Measurements from ENCODE around the gene ZNRF2.
"Not testable (repeated sequence)": the region's sequence is repeated elsewhere in the genome, so short reads cannot be mapped to it uniquely, and the experiment has no call there.

The ZNRF2 gene

GRCh38 chr7:30286749-30287148 lies 2.4 kb downstream of the ZNRF2 start:
- no peak overlapping the region for H3K27ac ChIP-seq (ENCODE audit: insufficient read depth, low read depth, low read length, poor library complexity, severe bottlenecking)
- WGBS, 2 experiments: 75 to 77% methylated on average over 10 to 11 of the region's 11 CpGs
- no peaks in the 10 kb centered on the region for H3K9me3 ChIP-seq (ENCODE audit: control insufficient read depth, low read length)
- no peaks in the 10 kb centered on the region for H3K27me3 ChIP-seq (ENCODE audit: control insufficient read depth, insufficient read depth, low read length, poor library complexity, severe bottlenecking)
- peak overlapping the region; percentile 79 for H3K4me3 ChIP-seq (ENCODE audit: insufficient read depth, low read depth, low read length)
- H3K4me1 ChIP-seq (ENCODE audit: control insufficient read depth, insufficient read depth, low read length): no peaks in the 10 kb centered on the region
- H3K36me3 ChIP-seq (ENCODE audit: control insufficient read depth, insufficient read depth, low read length): no peaks in the 10 kb centered on the region

GRCh38 chr7:30287625-30288024 lies 3.2 kb downstream of the ZNRF2 start:
- WGBS, 2 experiments: 65 to 68% methylated on average over 3 of the region's 3 CpGs
- not testable (repeated sequence) for H3K27ac ChIP-seq (ENCODE audit: insufficient read depth, low read depth, low read length, poor library complexity, severe bottlenecking); H3K27me3 ChIP-seq (ENCODE audit: control insufficient read depth, insufficient read depth, low read length, poor library complexity, severe bottlenecking); H3K4me1 ChIP-seq (ENCODE audit: control insufficient read depth, insufficient read depth, low read length); H3K9me3 ChIP-seq (ENCODE audit: control insufficient read depth, low read length); H3K36me3 ChIP-seq (ENCODE audit: control insufficient read depth, insufficient read depth, low read length)
- H3K4me3 ChIP-seq (ENCODE audit: insufficient read depth, low read depth, low read length): peak overlapping the region; percentile 23

GRCh38 chr7:30289634-30290033 lies 5.2 kb downstream of the ZNRF2 start:
- 80% methylated on average over 1 of the region's 2 CpGs; no CpG with 5 or more reads in 1 of the 2 experiments for WGBS, 2 experiments
- H3K27me3 ChIP-seq (ENCODE audit: control insufficient read depth, insufficient read depth, low read length, poor library complexity, severe bottlenecking); H3K27ac ChIP-seq (ENCODE audit: insufficient read depth, low read depth, low read length, poor library complexity, severe bottlenecking); H3K36me3 ChIP-seq (ENCODE audit: control insufficient read depth, insufficient read depth, low read length); H3K9me3 ChIP-seq (ENCODE audit: control insufficient read depth, low read length); H3K4me1 ChIP-seq (ENCODE audit: control insufficient read depth, insufficient read depth, low read length); H3K4me3 ChIP-seq (ENCODE audit: insufficient read depth, low read depth, low read length): not testable (repeated sequence)

- not testable (repeated sequence) for H3K4me1 ChIP-seq (ENCODE audit: control insufficient read depth, insufficient read depth, low read length); H3K36me3 ChIP-seq (ENCODE audit: control insufficient read depth, insufficient read depth, low read length); H3K27me3 ChIP-seq (ENCODE audit: control insufficient read depth, insufficient read depth, low read length, poor library complexity, severe bottlenecking); H3K27ac ChIP-seq (ENCODE audit: insufficient read depth, low read depth, low read length, poor library complexity, severe bottlenecking); H3K9me3 ChIP-seq (ENCODE audit: control insufficient read depth, low read length); H3K4me3 ChIP-seq (ENCODE audit: insufficient read depth, low read depth, low read length)
- WGBS, 2 experiments: 93 to 94% methylated on average over 2 to 3 of the region's 3 CpGs
Observed at GRCh38 chr7:30290317-30290716, 5.9 kb downstream of the ZNRF2 start.

GRCh38 chr7:30292416-30293038 lies 8.1 kb downstream of the ZNRF2 start:
- 91 to 92% methylated on average over 3 of the region's 3 CpGs for WGBS, 2 experiments
- not testable (repeated sequence) for H3K36me3 ChIP-seq (ENCODE audit: control insufficient read depth, insufficient read depth, low read length); H3K4me3 ChIP-seq (ENCODE audit: insufficient read depth, low read depth, low read length); H3K9me3 ChIP-seq (ENCODE audit: control insufficient read depth, low read length); H3K27me3 ChIP-seq (ENCODE audit: control insufficient read depth, insufficient read depth, low read length, poor library complexity, severe bottlenecking); H3K4me1 ChIP-seq (ENCODE audit: control insufficient read depth, insufficient read depth, low read length); H3K27ac ChIP-seq (ENCODE audit: insufficient read depth, low read depth, low read length, poor library complexity, severe bottlenecking)

- not testable (repeated sequence) for H3K27ac ChIP-seq (ENCODE audit: insufficient read depth, low read depth, low read length, poor library complexity, severe bottlenecking); H3K9me3 ChIP-seq (ENCODE audit: control insufficient read depth, low read length); H3K27me3 ChIP-seq (ENCODE audit: control insufficient read depth, insufficient read depth, low read length, poor library complexity, severe bottlenecking); H3K4me3 ChIP-seq (ENCODE audit: insufficient read depth, low read depth, low read length); H3K36me3 ChIP-seq (ENCODE audit: control insufficient read depth, insufficient read depth, low read length); H3K4me1 ChIP-seq (ENCODE audit: control insufficient read depth, insufficient read depth, low read length)
- WGBS, 2 experiments: no CpG with 5 or more reads among the region's 2 CpGs
Observed at GRCh38 chr7:30296304-30296703, 11.9 kb downstream of the ZNRF2 start.

GRCh38 chr7:30297499-30297898 lies 13.1 kb downstream of the ZNRF2 start:
- H3K27ac ChIP-seq (ENCODE audit: insufficient read depth, low read depth, low read length, poor library complexity, severe bottlenecking); H3K27me3 ChIP-seq (ENCODE audit: control insufficient read depth, insufficient read depth, low read length, poor library complexity, severe bottlenecking); H3K9me3 ChIP-seq (ENCODE audit: control insufficient read depth, low read length); H3K36me3 ChIP-seq (ENCODE audit: control insufficient read depth, insufficient read depth, low read length); H3K4me1 ChIP-seq (ENCODE audit: control insufficient read depth, insufficient read depth, low read length); H3K4me3 ChIP-seq (ENCODE audit: insufficient read depth, low read depth, low read length): not testable (repeated sequence)
- no CpG with 5 or more reads among the region's 1 CpG for WGBS, 2 experiments

GRCh38 chr7:30298409-30298808 lies 14.0 kb downstream of the ZNRF2 start:
- H3K4me1 ChIP-seq (ENCODE audit: control insufficient read depth, insufficient read depth, low read length); H3K27ac ChIP-seq (ENCODE audit: insufficient read depth, low read depth, low read length, poor library complexity, severe bottlenecking); H3K27me3 ChIP-seq (ENCODE audit: control insufficient read depth, insufficient read depth, low read length, poor library complexity, severe bottlenecking); H3K9me3 ChIP-seq (ENCODE audit: control insufficient read depth, low read length); H3K4me3 ChIP-seq (ENCODE audit: insufficient read depth, low read depth, low read length); H3K36me3 ChIP-seq (ENCODE audit: control insufficient read depth, insufficient read depth, low read length): not testable (repeated sequence)
- 92 to 93% methylated on average over 2 to 3 of the region's 3 CpGs for WGBS, 2 experiments

GRCh38 chr7:30301751-30302150 lies 17.4 kb downstream of the ZNRF2 start:
- WGBS, 2 experiments: 87 to 89% methylated on average over 5 of the region's 7 CpGs

GRCh38 chr7:30302656-30303311 lies 18.4 kb downstream of the ZNRF2 start:
- H3K27ac ChIP-seq (ENCODE audit: insufficient read depth, low read depth, low read length, poor library complexity, severe bottlenecking): no peak overlapping the region
- H3K9me3 ChIP-seq (ENCODE audit: control insufficient read depth, low read length): no peaks in the 10 kb centered on the region
- no peaks in the 10 kb centered on the region for H3K27me3 ChIP-seq (ENCODE audit: control insufficient read depth, insufficient read depth, low read length, poor library complexity, severe bottlenecking)
- H3K36me3 ChIP-seq (ENCODE audit: control insufficient read depth, insufficient read depth, low read length): no peaks in the 10 kb centered on the region
- H3K4me1 ChIP-seq (ENCODE audit: control insufficient read depth, insufficient read depth, low read length): no peaks in the 10 kb centered on the region
- WGBS, 2 experiments: 95% methylated on average over 9 to 10 of the region's 10 CpGs
- H3K4me3 ChIP-seq (ENCODE audit: insufficient read depth, low read depth, low read length): no peak overlapping the region

More at GRCh38 chr7:30301751-30302150, 17.4 kb downstream of the ZNRF2 start:
- Histone ChIP-seq H3K36me3 (ENCODE audit: control insufficient read depth, insufficient read depth, low read length) (no peaks in the 10 kb centered on the region), H3K27me3 (ENCODE audit: control insufficient read depth, insufficient read depth, low read length, poor library complexity, severe bottlenecking) (no peaks in the 10 kb centered on the region), H3K27ac (ENCODE audit: insufficient read depth, low read depth, low read length, poor library complexity, severe bottlenecking) (no peak overlapping the region), H3K4me3 (ENCODE audit: insufficient read depth, low read depth, low read length) (no peak overlapping the region), H3K9me3 (ENCODE audit: control insufficient read depth, low read length) (no peaks in the 10 kb centered on the region), H3K4me1 (ENCODE audit: control insufficient read depth, insufficient read depth, low read length) (no peaks in the 10 kb centered on the region)

All from ectodermal cell (in vitro differentiated cells).